ENCODE measurements around the gene CPA4.
A peak's percentile ranks its signal among the peaks of the same experiment; 100 is the strongest.
"Not testable (repeated sequence)": the region's sequence is repeated elsewhere in the genome, so short reads cannot be mapped to it uniquely, and the experiment has no call there.

The CPA4 gene, protein sequence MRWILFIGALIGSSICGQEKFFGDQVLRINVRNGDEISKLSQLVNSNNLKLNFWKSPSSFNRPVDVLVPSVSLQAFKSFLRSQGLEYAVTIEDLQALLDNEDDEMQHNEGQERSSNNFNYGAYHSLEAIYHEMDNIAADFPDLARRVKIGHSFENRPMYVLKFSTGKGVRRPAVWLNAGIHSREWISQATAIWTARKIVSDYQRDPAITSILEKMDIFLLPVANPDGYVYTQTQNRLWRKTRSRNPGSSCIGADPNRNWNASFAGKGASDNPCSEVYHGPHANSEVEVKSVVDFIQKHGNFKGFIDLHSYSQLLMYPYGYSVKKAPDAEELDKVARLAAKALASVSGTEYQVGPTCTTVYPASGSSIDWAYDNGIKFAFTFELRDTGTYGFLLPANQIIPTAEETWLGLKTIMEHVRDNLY

DNA sequence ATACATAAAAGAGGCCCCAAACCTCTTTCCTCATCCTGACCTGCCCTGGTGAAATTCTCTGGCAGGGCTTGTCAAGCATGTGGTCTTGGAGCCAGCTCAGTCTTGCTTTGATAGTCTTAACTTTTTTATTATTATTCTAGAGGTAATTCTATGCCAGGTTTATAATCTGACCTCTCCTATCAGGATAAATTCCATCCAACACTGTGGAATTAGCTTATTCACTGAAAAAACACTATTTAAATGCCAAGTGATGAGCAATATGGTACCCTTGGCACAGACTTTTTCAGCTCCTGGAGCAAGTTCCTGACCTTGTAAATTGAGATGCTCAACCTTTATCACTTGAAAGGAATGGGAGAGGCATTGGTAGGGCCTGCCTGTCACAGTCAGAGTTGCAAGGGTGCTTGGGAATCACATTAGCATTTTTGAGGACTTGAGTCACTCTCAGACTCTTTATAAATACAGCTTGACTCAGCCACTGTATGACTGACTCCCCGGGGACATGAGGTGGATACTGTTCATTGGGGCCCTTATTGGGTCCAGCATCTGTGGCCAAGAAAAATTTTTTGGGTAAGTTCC lies at the start of gene CPA4:
Gene CPA4 (plus strand): TSS at position 480 of the 576 bp plus-strand sequence. CDS start 20 bp downstream, at position 500.
- DNase-seq = no peak

DNA sequence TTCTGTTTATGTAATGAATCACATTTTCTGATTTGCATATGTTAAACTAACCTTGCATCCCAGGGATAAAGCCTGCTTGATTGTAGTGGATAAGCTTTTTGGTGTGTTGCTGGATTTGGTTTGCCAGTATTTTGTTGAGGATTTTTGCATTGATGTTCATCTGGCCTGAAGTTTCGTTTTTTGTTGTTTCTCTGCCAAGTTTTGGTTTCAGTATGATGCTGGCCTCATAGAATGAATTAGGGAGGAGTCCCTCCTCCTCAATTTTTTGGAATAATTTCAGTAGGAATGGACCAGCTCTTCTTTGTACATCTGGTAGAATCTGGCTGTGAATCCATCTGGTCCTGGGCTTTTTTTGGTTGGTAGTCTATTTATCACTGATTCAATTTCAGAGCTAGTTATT lies 49.5 kb upstream of the CPA4 start:
- DNase-seq = peak; percentile 75

DNA sequence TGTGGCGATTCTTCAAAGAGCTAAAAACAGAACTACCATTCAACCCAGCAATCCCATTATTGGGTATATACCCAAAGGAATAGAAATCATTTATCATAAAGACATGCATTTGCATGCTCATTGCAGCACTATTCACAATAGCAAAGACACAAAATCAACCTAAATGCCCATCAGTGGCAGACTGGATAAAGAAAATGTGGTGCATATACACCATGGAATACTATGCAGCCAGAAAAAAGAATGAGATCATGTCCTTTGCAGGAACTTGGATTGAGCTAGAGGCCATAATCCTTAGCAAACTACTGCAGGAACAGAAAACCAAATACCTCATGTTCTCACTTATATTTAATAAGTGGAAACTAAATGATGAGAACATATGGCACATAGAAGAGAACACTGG lies 46.5 kb upstream of the CPA4 start:
- not testable (repeated sequence) for DNase-seq

DNA sequence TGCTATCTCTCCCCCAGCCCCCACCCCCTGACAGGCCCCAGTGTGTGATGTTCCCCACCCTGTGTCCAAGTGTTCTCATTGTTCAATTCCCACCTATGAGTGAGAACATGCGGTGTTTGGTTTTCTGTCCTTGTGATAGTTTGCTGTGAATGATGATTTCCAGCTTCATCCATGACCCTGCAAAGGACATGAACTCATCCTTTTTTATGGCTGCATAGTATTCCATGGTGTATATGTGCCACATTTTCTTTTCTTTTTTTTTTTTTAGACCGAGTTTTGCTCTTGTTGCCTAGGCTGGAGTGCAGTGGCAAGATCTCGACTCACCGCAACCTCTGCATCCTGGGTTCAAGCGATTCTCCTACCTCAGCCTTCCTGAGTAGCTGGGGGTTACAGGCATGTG lies 44.1 kb upstream of the CPA4 start:
- not testable (repeated sequence) for DNase-seq

DNA sequence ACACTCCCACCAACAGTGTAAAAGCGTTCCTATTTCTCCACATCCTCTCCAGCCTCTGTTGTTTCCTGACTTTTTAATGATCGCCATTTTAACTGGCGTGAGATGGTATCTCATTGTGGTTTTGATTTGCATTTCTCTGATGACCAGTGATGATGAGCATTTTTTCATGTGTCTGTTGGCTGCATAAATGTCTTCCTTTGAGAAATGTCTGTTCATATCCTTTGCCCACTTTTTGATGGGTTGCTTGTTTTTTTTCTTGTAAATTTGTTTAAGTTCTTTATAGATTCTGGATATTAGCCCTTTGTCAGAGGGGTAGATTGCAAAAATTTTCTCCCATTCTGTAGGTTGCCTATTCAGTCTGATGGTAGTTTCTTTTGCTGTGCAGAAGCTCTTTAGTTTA lies 43.3 kb upstream of the CPA4 start:
- DNase-seq = not testable (repeated sequence)

DNA sequence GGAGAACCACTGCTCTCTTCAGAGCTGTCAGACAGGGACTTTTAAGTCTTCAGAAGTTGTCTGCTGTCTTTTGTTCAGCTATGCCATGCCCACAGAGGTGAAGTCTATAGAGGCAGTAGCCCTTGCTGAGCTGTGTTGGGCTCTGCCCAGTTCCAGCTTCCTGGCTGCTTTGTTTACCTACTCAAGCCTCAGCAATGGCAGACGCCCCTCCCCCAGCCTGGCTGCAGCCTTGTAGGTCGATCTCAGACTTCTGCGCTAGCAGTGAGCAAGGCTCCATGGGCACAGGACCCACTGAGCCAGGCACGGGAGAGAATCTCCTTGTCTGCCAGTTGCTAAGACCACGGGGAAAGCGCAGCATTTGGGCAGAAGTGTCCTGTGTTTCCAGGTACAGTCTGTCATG lies 38.4 kb upstream of the CPA4 start:
- no peak for DNase-seq

DNA sequence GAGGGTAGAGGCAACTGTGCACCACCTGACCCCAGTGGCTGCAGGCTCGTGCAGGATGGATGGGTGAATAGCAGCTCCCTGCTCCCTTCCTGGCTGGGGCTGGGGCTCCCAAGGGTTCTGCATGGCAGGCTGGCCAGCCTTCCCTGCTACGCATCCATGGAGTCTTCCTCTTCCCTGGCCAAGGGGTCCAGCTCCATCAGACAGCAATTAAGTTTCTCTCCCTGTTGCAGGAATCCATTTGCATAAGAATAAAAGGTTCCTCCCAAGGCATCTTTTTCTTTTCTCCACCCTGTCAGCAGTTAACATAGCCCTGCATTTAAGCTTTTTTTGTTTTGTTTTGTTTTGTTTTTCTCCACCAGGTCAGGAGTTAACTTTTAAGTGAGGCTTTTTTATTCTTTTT lies 36.3 kb upstream of the CPA4 start:
- DNase-seq = no peak

DNA sequence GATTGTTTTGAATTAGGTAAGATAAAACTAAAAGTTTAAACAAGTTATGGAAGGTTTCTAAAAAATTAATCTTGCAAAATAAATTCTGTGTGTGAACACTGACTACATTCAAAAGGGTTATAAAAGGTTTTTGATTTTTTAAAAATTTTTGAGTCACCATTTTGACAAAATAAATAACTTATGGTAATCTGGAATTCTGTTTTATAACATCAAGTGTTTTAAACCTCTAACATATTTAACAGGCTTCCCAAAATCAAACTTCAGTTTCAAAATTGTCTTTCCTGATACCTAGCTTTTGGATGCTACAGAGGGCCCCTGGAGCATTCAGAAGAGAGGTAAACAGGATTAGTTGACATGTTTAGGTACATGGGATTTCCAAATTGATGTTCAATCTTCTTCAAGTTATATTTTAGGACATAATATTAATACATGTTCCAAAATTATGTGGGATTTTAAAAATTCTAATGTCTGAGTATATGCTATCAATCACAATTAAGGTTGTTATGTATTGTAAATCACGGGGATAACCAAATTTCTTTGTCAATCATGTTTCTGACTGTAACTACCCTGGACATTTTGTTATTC lies 34.4 kb upstream of the CPA4 start:
- DNase-seq = no peak

DNA sequence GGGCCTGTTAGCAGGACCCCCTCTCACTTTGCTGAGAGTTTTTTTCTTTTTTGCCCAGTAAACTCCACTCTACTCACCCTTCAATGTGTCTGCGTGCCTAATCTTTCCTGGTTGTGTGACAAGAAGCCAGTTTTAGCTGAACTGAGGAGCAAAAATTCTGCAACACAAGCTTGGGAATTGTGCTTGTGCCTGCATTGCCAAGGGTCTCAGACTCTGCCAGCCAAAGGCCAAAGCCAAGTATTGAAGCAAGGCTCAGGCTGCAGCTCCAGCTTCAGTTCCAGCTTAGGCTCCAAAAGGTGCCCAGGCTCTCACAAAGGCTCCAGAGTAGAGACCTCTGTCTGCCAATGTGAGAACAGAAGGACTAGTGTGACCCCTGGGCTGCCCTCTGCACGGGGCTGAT lies 30.5 kb upstream of the CPA4 start:
- DNase-seq = no peak

DNA sequence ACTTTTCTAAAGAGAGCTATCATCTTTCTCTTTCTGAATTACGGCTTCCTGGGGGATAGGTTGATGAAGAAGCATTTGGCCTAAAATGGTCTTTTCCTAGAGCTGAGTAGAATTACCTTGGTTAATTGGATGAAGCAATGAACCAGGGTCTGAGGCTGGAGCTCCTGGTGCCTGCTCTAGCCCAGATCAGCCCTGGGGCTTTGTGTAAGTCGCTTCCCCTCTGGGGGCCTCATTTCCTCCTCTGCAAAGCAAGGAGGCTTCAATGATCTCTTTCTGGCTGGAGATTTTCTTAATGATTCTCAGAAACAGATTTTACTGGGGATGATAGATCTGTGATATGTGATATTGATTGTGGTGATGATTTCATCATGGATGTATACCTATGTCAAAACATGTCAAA lies 29.8 kb upstream of the CPA4 start:
- DNase-seq = no peak

DNA sequence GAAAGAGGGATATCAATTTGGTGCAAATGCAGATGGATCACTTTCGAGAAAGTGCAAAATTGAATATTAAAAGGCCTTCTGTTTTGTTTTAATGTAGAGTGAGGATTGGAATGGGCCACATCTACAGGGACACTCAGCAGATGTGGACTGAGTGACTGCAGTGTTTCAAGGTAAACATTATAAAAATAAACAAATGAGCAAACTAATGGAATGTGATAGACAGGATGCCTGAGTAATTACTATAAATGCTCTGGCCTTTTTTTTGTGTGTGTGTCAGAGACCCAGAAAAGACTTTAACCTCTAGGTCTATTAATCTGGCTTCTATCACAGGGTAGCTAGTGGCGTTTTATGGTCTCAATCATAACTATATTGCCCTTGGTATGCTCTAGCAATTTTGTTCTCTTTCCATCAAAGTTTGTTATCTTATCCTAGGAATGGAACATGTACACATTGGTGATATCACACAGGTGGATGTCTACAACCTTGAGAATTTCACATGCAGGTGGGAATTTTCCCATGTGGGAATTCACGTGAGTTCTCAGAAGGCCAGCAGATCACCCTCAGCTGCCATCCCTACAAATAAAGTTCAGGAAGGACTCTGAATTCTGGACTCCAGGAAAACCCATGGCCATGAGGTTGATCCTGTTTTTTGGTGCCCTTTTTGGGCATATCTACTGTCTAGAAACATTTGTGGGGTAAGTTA lies 26.6 kb upstream of the CPA4 start, which contains the start of gene CPA2:
Gene CPA2 (plus strand): TSS at position 606 of the 703 bp plus-strand sequence. CDS start 19 bp downstream, at position 625.
- DNase-seq = no peak

DNA sequence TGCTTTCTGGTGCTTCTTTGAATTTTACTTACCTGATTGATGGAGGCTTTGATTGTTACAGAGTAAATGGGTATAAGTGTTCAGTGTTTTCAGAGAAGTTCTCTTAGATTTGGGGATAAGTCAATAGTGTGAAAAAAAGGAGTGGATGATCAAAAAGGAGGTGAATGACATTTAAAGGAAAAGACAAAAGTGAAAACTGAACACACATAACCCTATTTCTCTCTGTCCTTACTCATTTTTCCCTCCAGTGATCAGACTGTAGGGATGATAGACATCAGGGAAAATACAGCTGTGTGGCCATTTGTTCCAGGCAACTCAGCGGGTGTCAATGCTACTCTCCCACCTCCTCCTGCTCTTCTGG lies 26.0 kb upstream of the CPA4 start:
- no peak for DNase-seq

DNA sequence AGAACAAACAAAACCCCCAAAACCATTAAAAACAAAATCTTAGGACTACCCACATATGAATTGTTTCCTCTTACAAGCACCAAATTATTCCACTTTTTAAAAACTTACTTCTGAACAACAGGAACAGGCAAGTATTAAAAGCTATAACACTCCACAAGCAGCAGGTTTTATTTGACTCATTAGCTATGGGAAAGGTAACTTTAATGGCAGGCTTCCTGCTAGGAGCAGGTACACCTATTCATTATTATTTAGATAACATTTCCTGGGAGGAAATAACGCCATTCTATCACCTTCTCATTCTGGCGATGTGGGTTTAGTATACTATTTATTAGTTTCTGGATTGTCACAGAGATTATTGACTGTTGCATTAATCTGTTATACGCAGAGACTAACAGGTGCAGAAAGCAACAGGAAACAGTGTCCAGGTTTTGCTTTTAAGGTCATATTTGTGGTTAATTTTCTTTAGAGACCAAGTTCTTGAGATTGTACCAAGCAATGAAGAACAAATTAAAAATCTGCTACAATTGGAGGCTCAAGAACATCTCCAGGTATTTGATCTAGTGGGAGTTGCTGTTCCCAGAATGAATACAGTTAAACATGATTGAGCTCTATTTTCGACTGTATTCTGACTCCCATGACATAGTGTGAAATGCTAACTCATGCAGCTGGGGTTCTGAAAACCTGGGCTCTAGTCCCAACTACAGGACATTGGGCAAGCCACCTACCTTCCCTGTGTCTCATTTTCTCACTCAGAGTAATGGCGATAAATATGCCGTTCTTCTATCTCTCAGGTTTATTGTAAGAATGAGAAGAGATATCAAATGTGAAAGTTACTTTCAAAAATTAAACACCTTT lies 24.3 kb upstream of the CPA4 start:
- no peak for DNase-seq

DNA sequence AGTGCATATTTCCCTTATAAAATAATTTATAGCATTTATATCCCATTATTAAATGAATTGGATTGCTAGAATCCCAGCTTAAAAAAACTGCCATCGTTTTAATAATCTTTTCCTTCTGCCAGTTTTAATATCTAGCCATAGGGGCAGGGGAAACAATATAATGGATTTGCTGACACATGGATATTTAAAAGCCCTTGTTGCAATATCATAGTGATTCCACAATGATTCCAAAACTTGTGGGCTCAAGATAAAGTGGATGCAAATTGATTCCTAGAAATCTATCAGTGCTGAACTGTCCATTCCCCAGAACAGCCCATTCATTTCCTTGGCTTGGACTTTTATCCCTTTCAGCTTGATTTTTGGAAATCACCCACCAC lies 23.7 kb upstream of the CPA4 start:
- DNase-seq = no peak

DNA sequence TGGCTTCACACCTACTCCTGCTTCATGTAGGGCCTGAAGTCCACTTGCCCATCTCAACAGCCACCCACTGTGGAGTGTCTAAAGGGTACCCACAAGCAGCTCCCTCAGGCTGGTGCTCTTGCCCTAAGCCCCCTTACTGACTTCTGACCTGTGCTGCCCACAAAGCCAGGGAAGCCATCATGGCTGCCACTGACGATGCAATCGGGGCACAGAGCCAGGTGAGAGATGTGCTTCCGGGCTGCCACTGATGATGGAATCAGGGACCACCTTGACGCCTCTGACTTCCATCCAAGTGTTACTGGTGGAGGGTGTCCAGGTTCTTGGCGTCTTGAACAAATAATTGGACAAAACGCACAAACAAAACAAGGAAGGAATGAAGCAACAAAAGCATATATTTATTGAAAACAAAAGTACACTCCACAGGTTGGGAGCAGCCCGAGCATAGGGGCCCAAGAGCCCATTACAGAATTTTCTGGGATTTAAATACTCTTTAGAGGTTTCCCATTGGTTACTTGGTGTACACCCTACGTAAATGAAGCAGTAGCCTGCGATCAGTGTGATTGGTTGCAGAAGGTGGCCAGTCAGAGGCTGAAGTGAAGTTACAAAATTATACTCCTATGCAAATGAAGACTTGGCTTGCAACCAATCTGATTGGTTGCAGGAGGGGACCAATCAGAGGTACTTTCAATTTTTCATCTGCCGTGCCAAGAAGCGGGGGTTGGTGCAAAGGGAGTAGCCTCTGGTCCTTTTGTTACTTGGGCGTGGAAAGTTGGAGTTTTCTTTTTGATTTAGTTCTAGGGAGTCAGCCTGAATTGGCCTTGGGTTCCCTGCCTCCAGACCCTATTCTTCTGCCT lies 21.8 kb upstream of the CPA4 start:
- no peak for DNase-seq

DNA sequence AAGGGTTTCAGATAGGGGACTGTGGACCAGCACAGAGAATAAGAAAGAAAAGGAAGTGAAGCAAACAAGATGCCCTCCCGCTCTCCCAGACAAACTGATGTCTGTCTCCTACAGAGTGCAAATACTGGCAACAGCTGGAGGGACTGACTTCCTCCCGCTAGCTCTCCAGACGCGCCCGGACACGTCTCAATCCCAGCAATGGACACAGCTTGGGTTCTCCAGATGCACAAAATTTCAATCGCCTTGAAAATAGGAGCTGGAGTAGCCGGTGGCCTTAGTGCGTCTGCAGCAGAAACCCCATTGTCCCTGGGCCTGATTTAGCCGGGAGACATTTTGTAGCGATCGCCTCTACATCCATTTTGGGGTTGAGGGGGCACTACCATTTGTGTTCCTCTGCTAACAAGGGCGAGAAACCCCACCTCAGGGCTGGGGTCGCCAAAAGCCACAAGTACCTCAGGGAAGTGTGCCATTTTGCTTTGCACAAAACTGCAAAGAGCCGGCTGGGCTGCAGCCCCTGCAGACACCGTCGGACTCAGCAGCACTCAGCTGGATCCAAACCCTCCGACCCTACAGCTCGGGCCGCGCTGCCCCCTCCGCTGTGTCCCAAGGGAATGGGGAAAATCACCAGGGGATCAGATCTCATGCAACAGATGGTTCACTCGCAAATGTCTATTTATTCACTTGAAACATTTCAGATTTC lies 20.4 kb upstream of the CPA4 start:
- peak; percentile 74 for DNase-seq

DNA sequence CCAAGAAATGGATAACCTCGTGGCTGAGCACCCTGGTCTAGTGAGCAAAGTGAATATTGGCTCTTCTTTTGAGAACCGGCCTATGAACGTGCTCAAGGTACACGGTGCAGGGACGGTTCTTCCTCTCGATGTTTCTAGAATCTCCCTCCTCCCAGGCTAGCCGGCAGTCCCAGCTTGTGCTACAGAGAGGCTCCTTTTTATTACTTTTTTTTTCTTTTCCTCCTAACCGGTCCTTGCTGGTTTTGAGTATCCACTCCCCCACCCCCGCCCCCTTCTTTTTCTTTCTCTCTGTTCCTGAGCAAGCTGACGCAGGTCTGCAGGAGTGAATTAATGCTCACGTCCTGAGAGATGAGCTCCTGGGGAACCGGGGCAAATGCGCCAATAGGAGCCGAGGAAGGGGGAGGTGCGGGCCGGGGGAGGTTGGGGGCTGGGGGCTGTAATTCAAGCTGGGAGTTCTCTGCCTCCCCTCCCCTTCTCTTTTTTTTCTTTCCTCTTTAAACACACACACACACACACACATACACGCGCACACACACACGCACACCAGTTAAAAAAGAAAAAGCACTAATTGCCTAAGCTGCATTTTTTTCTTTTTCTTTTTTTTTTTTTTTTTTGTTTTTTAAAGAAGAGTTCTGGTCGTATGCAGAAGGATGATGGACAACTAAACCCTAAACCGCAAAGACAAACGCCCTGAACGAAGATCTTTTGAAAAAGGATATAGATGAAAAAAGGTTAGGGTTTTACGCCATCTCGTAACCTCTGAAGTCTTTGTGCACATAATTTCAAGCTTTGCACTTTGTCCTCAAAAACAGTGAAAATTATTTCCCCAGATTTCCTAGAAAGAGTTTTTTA lies 19.7 kb upstream of the CPA4 start:
- peak; percentile 95 for DNase-seq

DNA sequence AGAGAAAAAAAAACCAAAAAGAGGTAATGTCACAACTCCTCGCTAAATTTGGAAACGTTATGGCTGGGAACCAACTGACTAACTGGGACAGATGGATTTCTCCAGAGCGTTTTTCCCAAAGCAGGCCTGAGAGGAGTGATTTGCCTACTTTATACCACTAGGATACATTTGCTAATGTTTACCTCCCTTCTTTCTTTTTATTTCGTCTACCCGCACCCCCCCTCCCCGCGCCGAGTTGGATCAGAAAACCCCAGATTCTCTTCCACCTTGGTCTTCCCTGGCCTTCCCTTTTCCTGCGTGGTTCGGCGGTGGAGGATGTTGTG lies 19.1 kb upstream of the CPA4 start:
- peak; percentile 94 for DNase-seq

DNA sequence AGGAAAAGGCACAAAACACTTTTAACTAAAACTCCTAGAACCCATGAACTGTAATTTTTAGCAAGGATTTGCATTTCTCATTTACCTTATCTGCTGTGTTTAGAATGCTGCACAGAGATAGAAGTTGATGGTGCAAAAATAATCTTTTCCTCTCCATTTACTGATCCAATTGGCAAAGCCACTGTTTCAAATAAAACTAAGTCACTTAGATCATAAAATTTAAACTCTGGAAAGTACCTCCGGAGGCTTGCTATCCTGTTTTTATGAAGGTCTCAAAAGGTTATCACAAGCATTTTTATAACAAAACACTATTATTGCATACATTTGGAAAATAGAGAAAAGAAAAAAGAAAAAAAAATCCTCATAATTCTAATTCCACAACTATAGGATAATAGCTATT lies 18.7 kb upstream of the CPA4 start:
- DNase-seq = peak; percentile 53

DNA sequence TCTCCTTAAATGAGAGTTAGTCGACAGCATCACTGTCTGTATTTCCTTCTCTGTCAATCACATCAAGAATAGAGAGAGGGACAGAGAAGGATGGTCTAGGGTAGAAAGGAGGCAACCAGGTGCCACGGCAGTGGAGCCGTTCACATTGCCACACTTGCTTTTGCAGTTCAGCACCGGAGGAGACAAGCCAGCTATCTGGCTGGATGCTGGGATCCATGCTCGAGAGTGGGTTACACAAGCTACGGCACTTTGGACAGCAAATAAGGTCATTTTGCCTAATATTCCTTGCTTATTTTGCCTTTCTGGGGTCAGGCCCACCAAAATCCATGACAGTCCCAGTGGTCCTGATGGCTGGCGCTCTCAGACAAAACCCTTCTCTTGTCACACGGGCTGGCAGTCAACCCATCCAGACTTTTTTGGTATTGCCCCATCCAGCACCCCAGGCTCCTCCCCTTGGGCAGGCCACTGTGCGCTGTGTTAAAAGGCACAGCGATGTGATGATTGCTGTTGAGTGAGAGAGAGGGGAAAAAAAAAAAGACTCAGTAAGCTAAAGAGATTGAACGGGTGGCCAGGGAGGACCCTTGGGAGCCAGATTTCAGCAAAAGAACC lies 17.9 kb upstream of the CPA4 start:
- peak; percentile 87 for DNase-seq
